Measurements from ENCODE around the gene SPTA1. TPM values are rescaled to one million over a fixed set of nuclear protein-coding genes. Genes with fewer than 3 reads are reported as not detected.

The SPTA1 gene
- total RNA-seq, 1 donor from 2014 or later = 0.09 TPM

- H3K27me3 ChIP-seq (ENCODE audit: insufficient read depth, low read length) = no peaks in the 10 kb centered on the region
- FAIRE-seq (no peak), DNase-seq (ENCODE audit: low read depth) (no peak)
- no peaks in the 10 kb centered on the region for H3K9me3 Mint-ChIP-seq (ENCODE audit: unreplicated experiment)
- H3K4me1 ChIP-seq (ENCODE audit: insufficient read depth, low read length) = no peaks in the 10 kb centered on the region
- H4K20me1 ChIP-seq (ENCODE audit: insufficient read depth, low read length) = no peaks in the 10 kb centered on the region
- H3K4me1 Mint-ChIP-seq (ENCODE audit: low read depth, unreplicated experiment) = no peaks in the 10 kb centered on the region
- no peak overlapping the region for H3K9ac ChIP-seq (ENCODE audit: low read length)
- no peak overlapping the region for H3K4me3 ChIP-seq (ENCODE audit: insufficient read depth, low read depth, low read length)
- H3K27me3 Mint-ChIP-seq (ENCODE audit: low read depth, unreplicated experiment) = peaks cover 3% of the 10 kb centered on the region
- no peak overlapping the region for H2AFZ ChIP-seq (ENCODE audit: low read depth, low read length)
- H3K4me2 ChIP-seq (ENCODE audit: low read length) = no peak overlapping the region
- H3K27ac Mint-ChIP-seq (ENCODE audit: unreplicated experiment) = no peak overlapping the region
- no peak overlapping the region for H3K27ac ChIP-seq (ENCODE audit: low read depth, low read length)
- H3K79me2 ChIP-seq (ENCODE audit: insufficient read depth, low read length) = no peaks in the 10 kb centered on the region
- no peaks in the 10 kb centered on the region for H3K36me3 ChIP-seq (ENCODE audit: insufficient read depth, low read length)
- no peak for TF ChIP-seq CTCF (IDR thresholded peaks at IDR 0.05; ENCODE audit: insufficient read depth, low read depth, low read length)
- TF ChIP-seq EZH2 (IDR thresholded peaks at IDR 0.05; ENCODE audit: insufficient read depth, low read length) = no peak
- no peaks in the 10 kb centered on the region for H3K36me3 Mint-ChIP-seq (ENCODE audit: low read depth, unreplicated experiment)
- no peaks in the 10 kb centered on the region for H3K9me3 ChIP-seq (ENCODE audit: insufficient read depth, low read depth, low read length)
- H3K4me3 Mint-ChIP-seq (ENCODE audit: unreplicated experiment) = no peak overlapping the region
Measured at GRCh38 chr1:158611916-158612315, 74.6 kb downstream of the SPTA1 start.

GRCh38 chr1:158607296-158607695, 79.2 kb downstream of the SPTA1 start:
- Histone ChIP-seq H3K27me3 (ENCODE audit: insufficient read depth, low read length) (no peaks in the 10 kb centered on the region), H3K4me3 (ENCODE audit: insufficient read depth, low read depth, low read length) (no peak overlapping the region), H3K79me2 (ENCODE audit: insufficient read depth, low read length) (no peaks in the 10 kb centered on the region), H3K9me3 (ENCODE audit: insufficient read depth, low read depth, low read length) (no peaks in the 10 kb centered on the region), H3K9ac (ENCODE audit: low read length) (no peak overlapping the region), H4K20me1 (ENCODE audit: insufficient read depth, low read length) (no peaks in the 10 kb centered on the region), H3K4me2 (ENCODE audit: low read length) (no peak overlapping the region), H3K27ac (ENCODE audit: low read depth, low read length) (no peak overlapping the region), H2AFZ (ENCODE audit: low read depth, low read length) (no peak overlapping the region), H3K36me3 (ENCODE audit: insufficient read depth, low read length) (no peaks in the 10 kb centered on the region), H3K4me1 (ENCODE audit: insufficient read depth, low read length) (no peaks in the 10 kb centered on the region)
- Mint-ChIP-seq H3K4me1 (ENCODE audit: low read depth, unreplicated experiment) (no peaks in the 10 kb centered on the region), H3K27me3 (ENCODE audit: low read depth, unreplicated experiment) (peaks cover under 1% of the 10 kb centered on the region), H3K9me3 (ENCODE audit: unreplicated experiment) (no peaks in the 10 kb centered on the region), H3K4me3 (ENCODE audit: unreplicated experiment) (no peak overlapping the region), H3K36me3 (ENCODE audit: low read depth, unreplicated experiment) (no peaks in the 10 kb centered on the region), H3K27ac (ENCODE audit: unreplicated experiment) (no peak overlapping the region)
- TF ChIP-seq EZH2 (IDR thresholded peaks at IDR 0.05; ENCODE audit: insufficient read depth, low read length) (no peak), CTCF (IDR thresholded peaks at IDR 0.05; ENCODE audit: insufficient read depth, low read depth, low read length) (no peak)
- FAIRE-seq (no peak), DNase-seq (ENCODE audit: low read depth) (no peak)

- H3K9me3 Mint-ChIP-seq (ENCODE audit: unreplicated experiment) = no peaks in the 10 kb centered on the region
- no peak for DNase-seq (ENCODE audit: low read depth)
- H3K36me3 ChIP-seq (ENCODE audit: insufficient read depth, low read length) = no peaks in the 10 kb centered on the region
- H4K20me1 ChIP-seq (ENCODE audit: insufficient read depth, low read length) = no peaks in the 10 kb centered on the region
- TF ChIP-seq EZH2 (IDR thresholded peaks at IDR 0.05; ENCODE audit: insufficient read depth, low read length) = no peak
- TF ChIP-seq CTCF (IDR thresholded peaks at IDR 0.05; ENCODE audit: insufficient read depth, low read depth, low read length) = no peak
- no peak within 1 kb of the TSS for H3K27ac ChIP-seq (ENCODE audit: low read depth, low read length)
- H2AFZ ChIP-seq (ENCODE audit: low read depth, low read length) = no peak within 1 kb of the TSS
- no peaks in the 10 kb centered on the region for H3K4me1 ChIP-seq (ENCODE audit: insufficient read depth, low read length)
- no peak within 1 kb of the TSS for H3K4me3 ChIP-seq (ENCODE audit: insufficient read depth, low read depth, low read length)
- H3K36me3 Mint-ChIP-seq (ENCODE audit: low read depth, unreplicated experiment) = no peaks in the 10 kb centered on the region
- no peaks in the 10 kb centered on the region for H3K4me1 Mint-ChIP-seq (ENCODE audit: low read depth, unreplicated experiment)
- no peaks in the 10 kb centered on the region for H3K9me3 ChIP-seq (ENCODE audit: insufficient read depth, low read depth, low read length)
- H3K79me2 ChIP-seq (ENCODE audit: insufficient read depth, low read length) = no peaks in the 10 kb centered on the region
- no peaks in the 10 kb centered on the region for H3K27me3 ChIP-seq (ENCODE audit: insufficient read depth, low read length)
- H3K27me3 Mint-ChIP-seq (ENCODE audit: low read depth, unreplicated experiment) = no peaks in the 10 kb centered on the region
- H3K27ac Mint-ChIP-seq (ENCODE audit: unreplicated experiment) = no peak within 1 kb of the TSS
- H3K4me3 Mint-ChIP-seq (ENCODE audit: unreplicated experiment) = no peak within 1 kb of the TSS
- FAIRE-seq = no peak
- no peak within 1 kb of the TSS for H3K4me2 ChIP-seq (ENCODE audit: low read length)
- H3K9ac ChIP-seq (ENCODE audit: low read length) = no peak within 1 kb of the TSS
Measured at GRCh38 chr1:158604968-158605367, 81.5 kb downstream of the SPTA1 start, which contains the start of gene OR10Z1. OR10Z1 (plus strand) TSS chr1:158605268; CDS start chr1:158606439, 1,171 bp downstream.

Data from astrocyte (in vitro differentiated cells and primary cell).